ENCODE results near the gene TXNDC15.
"Not testable (repeated sequence)": the region's sequence is repeated elsewhere in the genome, so short reads cannot be mapped to it uniquely, and the experiment has no call there.

Gene TXNDC15

GRCh38 chr5:134878403-134878802 lies 4.2 kb downstream of the TXNDC15 start:
- DNase-seq: no peak

DNA sequence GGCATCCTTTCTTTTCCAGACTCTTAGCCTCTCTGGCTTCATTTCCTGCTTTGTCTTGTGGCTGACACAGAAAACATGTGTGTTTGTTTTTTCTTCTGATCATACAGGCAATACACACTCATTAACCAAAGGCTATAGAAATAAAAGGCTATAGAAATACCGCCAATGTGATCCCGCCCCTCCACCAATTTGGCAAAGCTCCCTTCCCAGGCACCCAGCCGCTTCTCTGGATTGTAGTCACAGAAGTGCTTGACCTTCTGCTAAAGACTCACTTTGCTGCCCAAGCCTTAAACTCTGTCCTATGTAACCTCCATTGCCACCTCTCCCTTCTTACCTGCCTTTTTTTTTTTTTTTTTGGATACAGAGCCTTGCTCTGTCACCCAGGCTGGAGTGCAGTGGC lies 5.3 kb downstream of the TXNDC15 start:
- DNase-seq: no peak

- DNase-seq: not testable (repeated sequence)
These were observed 6.8 kb downstream of the TXNDC15 start for GRCh38 chr5:134880937-134881336.

GRCh38 chr5:134881711-134882110 lies 7.5 kb downstream of the TXNDC15 start:
- not testable (repeated sequence) for DNase-seq

DNA sequence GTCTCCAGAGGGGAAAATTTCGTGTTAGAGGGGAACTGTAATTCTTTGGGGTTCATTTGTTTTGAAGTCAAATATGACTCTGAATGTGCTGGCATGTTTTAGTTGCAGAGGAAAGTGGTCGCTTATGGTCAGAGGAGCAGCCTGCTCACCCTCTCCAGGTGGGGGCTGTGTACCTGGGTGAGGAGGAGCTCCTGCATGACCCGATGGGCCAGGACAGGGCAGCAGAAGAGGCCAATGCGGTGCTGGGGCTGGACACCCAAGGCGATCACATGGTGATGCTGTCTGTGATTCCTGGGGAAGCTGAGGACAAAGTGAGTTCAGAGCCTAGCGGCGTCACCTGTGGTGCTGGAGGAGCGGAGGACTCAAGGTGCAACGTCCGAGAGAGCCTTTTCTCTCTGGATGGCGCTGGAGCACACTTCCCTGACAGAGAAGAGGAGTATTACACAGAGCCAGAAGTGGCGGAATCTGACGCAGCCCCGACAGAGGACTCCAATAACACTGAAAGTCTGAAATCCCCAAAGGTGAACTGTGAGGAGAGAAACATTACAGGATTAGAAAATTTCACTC lies 13.5 kb downstream of the TXNDC15 start:
- DNase-seq: no peak

DNA sequence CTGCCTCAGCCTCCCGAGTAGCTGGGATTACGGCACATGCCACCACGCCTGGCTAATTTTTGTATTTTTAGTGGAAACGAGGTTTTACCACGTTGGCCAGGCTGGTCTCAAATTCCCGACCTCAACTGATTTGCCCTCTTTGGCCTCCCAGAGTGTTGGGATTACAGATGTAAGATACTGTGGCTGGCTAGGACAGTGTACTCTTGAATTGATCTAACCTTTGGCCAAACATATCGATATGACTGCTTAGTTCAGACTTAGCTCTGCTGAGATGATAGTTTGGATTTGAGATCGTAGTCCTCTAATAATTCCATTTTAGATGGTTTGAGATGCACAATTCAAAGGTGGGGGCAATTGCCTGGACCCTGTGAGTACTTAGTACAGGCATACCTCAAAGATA lies 15.2 kb downstream of the TXNDC15 start:
- no peak for DNase-seq

- DNase-seq: no peak
These were observed 17.3 kb downstream of the TXNDC15 start for GRCh38 chr5:134891473-134891872.

DNA sequence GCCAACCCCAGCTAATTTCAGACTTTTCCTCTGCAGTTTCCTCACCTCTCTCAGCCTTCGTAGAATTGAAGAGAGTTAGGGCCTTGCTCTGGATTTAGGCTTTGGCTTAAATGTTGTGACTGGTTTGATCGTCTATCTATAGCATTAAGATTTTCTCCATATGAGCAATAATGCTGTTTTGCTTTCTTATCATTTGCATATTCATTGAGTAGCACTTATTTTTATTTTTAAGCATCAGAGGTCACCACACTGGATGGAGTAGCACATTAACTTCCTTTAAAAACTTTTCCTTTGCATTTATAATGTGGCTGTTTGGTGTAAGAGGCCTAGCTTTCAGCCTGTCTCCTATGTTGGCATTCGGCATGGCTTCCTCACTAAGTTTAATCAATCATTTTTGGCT lies 18.1 kb downstream of the TXNDC15 start:
- DNase-seq: no peak

- no peak for DNase-seq
These were observed 18.8 kb downstream of the TXNDC15 start for GRCh38 chr5:134892926-134893325.

DNA sequence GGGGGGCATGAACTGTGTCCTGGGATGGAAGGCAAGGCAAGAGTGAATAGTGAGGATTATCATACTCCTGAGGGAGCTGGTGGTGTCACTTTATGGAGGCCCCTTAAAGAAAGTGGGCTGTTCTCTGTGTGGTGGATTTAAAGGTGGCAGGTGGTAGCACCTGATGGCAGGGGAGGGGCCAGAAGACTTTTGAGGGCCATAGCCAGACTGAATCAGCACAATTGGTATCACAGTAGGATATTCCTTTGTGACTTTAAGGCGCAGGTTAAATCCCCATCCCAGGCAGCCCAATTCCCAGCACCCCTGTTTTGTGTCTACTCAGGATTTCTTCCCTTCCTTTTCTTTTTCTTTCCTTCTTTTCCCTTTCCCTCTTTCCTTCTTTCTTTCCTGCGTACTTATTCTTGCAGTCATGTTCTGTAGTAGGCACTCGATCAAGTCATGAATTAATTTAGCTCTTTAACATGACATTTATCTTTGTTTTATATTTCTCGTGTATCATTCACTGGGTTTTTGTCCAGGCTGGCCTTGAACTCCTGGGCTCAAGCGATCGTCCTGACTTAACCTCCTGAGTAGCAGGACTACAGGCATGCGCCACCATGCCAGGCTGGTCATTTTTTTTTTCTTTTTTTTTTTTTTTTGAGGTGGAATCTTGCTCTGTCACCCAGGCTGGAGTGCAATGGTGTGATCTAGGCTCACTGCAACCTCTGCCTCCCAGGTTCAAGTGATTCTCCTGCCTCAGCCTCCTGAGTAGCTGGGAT lies 19.8 kb downstream of the TXNDC15 start:
- no peak for DNase-seq

DNA sequence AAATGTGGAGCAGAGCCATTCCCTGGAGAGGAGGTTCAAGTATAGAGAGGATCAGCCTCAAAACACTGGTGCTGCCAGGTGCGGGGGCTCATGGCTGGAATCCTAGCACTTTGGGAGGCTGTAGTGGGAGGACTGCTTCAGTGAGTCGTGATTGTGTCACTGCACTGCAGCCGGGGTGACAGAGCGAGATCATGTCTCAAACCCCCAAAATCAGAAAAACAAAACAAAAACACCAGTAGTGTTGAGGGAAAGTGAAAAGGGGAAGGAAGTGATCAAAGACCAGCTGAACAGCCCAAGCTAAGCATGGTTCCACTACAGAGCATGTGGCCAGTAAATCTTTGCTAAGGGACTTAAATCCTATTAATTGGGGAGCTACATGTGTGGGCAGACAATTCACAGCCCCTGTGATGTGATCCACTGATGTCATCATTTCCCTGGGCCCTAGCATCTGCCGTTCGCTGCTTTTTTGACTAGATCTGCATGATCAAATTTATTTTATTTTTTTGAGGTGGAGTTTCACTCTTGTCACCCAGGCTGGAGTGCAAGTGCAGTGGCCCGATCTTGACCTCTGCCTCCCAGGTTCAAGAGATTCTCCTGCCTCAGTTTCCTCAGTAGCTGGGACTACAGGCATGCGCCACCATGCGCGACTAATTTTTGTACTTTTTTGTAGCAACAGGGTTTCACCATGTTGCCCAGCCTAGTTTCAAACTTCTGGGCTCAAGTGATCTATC lies 28.1 kb downstream of the TXNDC15 start:
- DNase-seq: no peak

- peak; percentile 87 for DNase-seq
These were observed 30.6 kb downstream of the TXNDC15 start, which contains the start of gene PCBD2 for GRCh38 chr5:134904610-134905245. Gene PCBD2, plus strand, starts transcription at chr5:134905131. Its CDS starts 9 bp downstream, at chr5:134905140.

DNA sequence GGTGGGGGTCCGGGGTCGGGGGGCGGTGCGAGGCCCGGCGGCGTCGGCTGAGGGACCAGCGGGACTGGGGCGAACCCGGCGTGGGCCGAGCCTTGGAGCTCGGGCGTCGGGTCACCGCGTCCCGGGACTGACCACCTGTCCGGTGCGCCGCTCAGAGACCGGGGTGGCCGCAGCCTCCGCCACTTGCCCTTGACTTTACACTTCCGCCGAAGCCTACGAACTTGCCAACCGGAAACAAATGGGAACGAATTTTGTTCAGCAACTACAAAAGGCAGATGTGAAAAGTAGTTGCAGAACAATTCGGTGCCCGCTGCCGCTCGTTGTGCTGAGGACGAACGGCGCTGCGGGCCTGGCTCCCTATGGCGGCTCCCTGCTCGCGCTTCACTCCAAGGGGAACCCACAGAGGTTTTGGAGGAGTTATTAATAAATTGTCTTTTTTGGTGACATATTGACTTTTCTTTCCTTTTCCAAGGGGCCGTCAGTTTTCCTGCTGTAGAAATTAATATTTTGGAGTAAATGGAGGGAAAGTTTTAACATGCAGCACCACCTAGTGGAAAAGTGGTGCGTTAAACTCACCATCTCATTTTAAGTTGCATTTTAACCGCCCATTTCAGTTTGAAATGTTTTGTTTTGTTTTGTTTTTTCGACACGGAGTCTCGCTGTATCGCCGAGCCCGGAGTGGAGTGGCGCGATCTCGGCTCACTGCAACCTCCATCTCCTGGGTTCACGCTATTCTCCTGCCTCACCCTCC lies 31.2 kb downstream of the TXNDC15 start:
- peak; percentile 58 for DNase-seq

DNA sequence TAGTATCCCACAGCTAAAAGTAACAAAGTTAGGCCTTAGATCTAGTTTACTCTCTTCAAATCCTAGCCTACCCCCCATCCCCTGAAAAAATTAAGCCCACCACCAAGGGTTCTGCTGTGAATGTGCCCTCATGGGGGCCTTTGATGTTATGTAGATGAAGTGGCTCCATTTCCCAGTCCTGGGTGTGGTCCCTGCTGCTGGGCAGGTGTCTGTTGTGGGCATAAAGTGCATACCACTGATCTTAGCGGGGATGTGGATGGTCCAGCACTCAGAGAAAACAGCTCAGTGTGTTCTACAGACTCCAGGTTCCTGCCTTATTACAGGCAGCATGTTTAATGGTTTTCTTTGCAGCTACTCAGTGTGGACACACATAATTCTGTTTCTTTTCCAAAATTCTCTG lies 32.6 kb downstream of the TXNDC15 start:
- no peak for DNase-seq

GRCh38 chr5:134910752-134911151 lies 36.6 kb downstream of the TXNDC15 start:
- not testable (repeated sequence) for DNase-seq

GRCh38 chr5:134911285-134912206 lies 37.4 kb downstream of the TXNDC15 start:
- no peak for DNase-seq

- DNase-seq: no peak
These were observed 39.1 kb downstream of the TXNDC15 start for GRCh38 chr5:134913254-134913653.

DNA sequence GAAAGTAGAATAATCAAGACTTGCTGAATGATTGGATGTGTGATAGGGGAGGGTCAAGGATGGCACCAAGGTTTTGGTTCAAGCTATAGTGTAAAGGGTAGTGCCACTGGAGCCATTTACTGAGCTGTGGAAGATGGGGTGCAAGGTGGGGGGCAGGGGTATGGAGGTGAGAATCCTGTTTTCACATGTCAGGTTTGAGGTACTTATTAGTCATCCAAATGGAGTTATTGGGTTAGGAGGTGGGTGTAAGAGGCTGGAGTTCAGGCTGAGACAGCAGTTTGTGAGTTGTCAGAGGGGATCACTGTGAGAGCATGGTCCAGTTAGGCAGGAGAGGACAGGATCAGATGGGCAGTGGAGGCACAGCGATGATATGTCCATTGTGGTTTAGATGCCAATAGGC lies 39.6 kb downstream of the TXNDC15 start:
- DNase-seq: no peak

GRCh38 chr5:134917070-134917815 lies 43.1 kb downstream of the TXNDC15 start:
- DNase-seq: no peak

DNA sequence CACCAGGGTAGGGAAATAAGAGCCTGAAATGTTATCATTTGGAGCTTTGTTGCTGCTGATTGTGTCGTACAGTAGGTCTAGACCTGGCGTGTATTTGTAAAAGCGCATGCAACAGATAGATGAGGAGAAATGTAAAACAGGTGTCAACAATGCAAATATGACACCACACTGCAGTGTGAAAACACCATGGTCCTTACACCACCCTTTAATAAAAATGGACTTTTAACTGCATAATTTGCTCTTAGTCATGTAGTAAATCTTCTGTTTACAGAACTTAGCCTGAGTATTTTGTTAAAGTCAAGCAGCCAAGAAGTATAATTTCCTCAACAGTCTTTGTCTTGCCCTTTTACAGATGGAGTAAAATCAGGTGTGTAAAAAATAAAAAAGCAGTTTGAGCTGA lies 44.7 kb downstream of the TXNDC15 start:
- DNase-seq: no peak

Data from fibroblast of skin of abdomen (primary cell).